Measurements from ENCODE around the gene IGDCC3.

DNA sequence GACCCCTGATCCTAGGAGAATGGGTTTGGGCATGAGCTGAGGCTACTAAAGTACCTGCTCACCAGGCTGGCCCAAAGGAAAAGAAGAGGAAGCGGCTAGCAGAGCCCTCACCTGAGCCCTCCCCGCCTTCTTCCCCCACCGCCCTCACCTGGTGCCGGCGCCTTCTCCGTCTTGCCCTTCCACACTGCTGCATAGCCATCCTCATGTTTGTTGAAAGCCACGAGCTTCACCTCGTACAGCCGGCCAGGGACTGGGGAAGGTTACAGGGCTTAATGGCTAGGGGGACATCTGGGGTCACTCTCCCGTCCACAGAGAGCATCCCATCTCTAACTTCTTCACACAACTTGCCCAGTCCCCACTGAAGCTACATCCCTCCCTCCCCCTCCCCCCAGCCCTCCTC, 13.9 kb upstream of the IGDCC3 start:
- TF ChIP-seq EZH2 (IDR thresholded peaks at IDR 0.05; ENCODE audit: insufficient read depth, poor library complexity, severe bottlenecking), result no peak
- no peak for TF ChIP-seq EZH2phosphoT487 (IDR thresholded peaks at IDR 0.05; ENCODE audit: insufficient read depth, low read depth)
